Gastrocnemius medialis (tissue), 4 donors: Measurements from ENCODE around the gene COPZ2. TPM values are rescaled to one million over a fixed set of nuclear protein-coding genes. Genes with fewer than 3 reads are reported as not detected.

Source experiments
- ATAC-seq, 2 donors: fragments of 150-250 bp; one replicate each; pipeline ENCODE4 v1.9.1; 2016
- DNase-seq, 2 donors: peaks; one replicate each; pipeline ENCODE4 v3.0.0-alpha.2; 2019
- H3K27ac ChIP-seq, 4 donors: fragments of 200-600 bp; sonication (generic); 1 replicate in 1 of 4; 2 replicates in 3 of 4; pipeline ENCODE4 v1.5.1; 2016 to 2018; ENCODE audit warnings: mild to moderate bottlenecking in 2 of 4, moderate library complexity in 1 of 4
- H3K27me3 ChIP-seq, 3 donors: fragments of 200-600 bp; sonication (generic) in 2 of 3; 1 replicate in 1 of 3; 2 replicates in 2 of 3; pipeline versions ENCODE4 v1.5.1 to v1.6.0; 2016 to 2019; ENCODE audit warnings: mild to moderate bottlenecking in 1 of 3, moderate library complexity in 1 of 3
- H3K36me3 ChIP-seq, 2 donors: fragments of 200-600 bp; sonication (generic) in 1 of 2; one replicate each; pipeline ENCODE4 v1.5.1; 2017 to 2018
- H3K4me1 ChIP-seq, 2 donors: fragments of 200-600 bp; sonication (generic) in 1 of 2; one replicate each; pipeline ENCODE4 v1.5.1; 2016 to 2017; ENCODE audit warnings: mild to moderate bottlenecking in 2 of 2
- H3K4me3 ChIP-seq, 4 donors: fragments of 200-600 bp; sonication (generic) in 3 of 4; 1 replicate in 1 of 4; 2 replicates in 3 of 4; pipeline ENCODE4 v1.5.1; 2016 to 2019; ENCODE audit warnings: mild to moderate bottlenecking in 2 of 4
- H3K9me3 ChIP-seq, 3 donors: fragments of 200-600 bp; sonication (generic) in 2 of 3; 1 replicate in 1 of 3; 2 replicates in 2 of 3; pipeline ENCODE4 v1.5.1; 2016 to 2019
- CTCF ChIP-seq, 5 experiments: fragments of 450-650 bp in 3 of 5; fragments of 200-600 bp in 2 of 5; sonication (generic) in 2 of 5; IDR thresholded peaks in 4 of 5; conservative IDR thresholded peaks in 1 of 5; 1 replicate in 4 of 5; 2 replicates in 1 of 5; pipeline ENCODE4 v1.5.1; 2016 to 2019; ENCODE audit warnings: antibody characterized with exemption in 5 of 5, mild to moderate bottlenecking in 3 of 5, moderate library complexity in 3 of 5
- POLR2A ChIP-seq, 2 donors: fragments of 450-650 bp; IDR thresholded peaks; one replicate each; pipeline ENCODE4 v1.6.1; 2017; ENCODE audit warnings: antibody characterized with exemption in 2 of 2, mild to moderate bottlenecking in 2 of 2, moderate library complexity in 2 of 2
- in situ Hi-C, 4 donors: fragments of 200-750 bp; cut with MboI; loops; one replicate each; pipeline versions ENCODE4 v1.15.0 to v1.8.0; 2017; ENCODE audit warnings: low sequenced_read_pairs in 4 of 4
- intact Hi-C: fragments of 100-400 bp; cut with DNase I; formaldehyde crosslinking; loops from one replicate; pipeline ENCODE4 v1.15.1; 2023; ENCODE audit warnings: low total_unique reads
- total RNA-seq, 4 donors: library from RNA; depleted of rRNA; stranded (reverse); fragments of >200 nt; gene quantifications; one replicate each; pipeline versions ENCODE4 v1.1.0 to v1.2.3, GENCODE V29; 2016

Gene COPZ2
- total RNA-seq, 4 donors from 2014 or later: 40.5 to 76.9 (median 52.8) TPM

GRCh38 chr17:47995241-47995935 is 42.2 kb downstream of the COPZ2 start:
- peaks cover 0 to 2% (median 0%) of the 10 kb centered on the region in 3 donors for H3K27me3 ChIP-seq
- ATAC-seq: no peak
- H3K27ac ChIP-seq: no peak overlapping the region
- H3K4me1 ChIP-seq: no peaks in the 10 kb centered on the region
- H3K4me3 ChIP-seq: no peak overlapping the region
- H3K9me3 ChIP-seq: no peaks in the 10 kb centered on the region
- in situ Hi-C loops (no loop called here), intact Hi-C loops (no loop called here)
- no peak for DNase-seq
- no peaks in the 10 kb centered on the region for H3K36me3 ChIP-seq
- TF ChIP-seq POLR2A (IDR thresholded peaks at IDR 0.05) (no peak), CTCF (IDR thresholded peaks at IDR 0.05 in 4 of 5, conservative IDR thresholded peaks at IDR 0.05 in 1 of 5) (no peak)

GRCh38 chr17:47994724-47995123 is 42.9 kb downstream of the COPZ2 start:
- in situ Hi-C loops (no loop called here), intact Hi-C loops (no loop called here)
- Histone ChIP-seq H3K4me1 (no peaks in the 10 kb centered on the region), H3K27me3 (peaks cover 0 to 2% (median 0%) of the 10 kb centered on the region in 3 donors), H3K9me3 (no peaks in the 10 kb centered on the region), H3K27ac (no peak overlapping the region), H3K36me3 (no peaks in the 10 kb centered on the region), H3K4me3 (no peak overlapping the region)
- no peak for DNase-seq
- no peak for ATAC-seq
- no peak for TF ChIP-seq CTCF (IDR thresholded peaks at IDR 0.05 in 4 of 5, conservative IDR thresholded peaks at IDR 0.05 in 1 of 5)

GRCh38 chr17:47993964-47994363 is 43.6 kb downstream of the COPZ2 start:
- no peaks in the 10 kb centered on the region for H3K9me3 ChIP-seq
- ATAC-seq (no peak), DNase-seq (no peak)
- no peak overlapping the region for H3K4me3 ChIP-seq
- TF ChIP-seq POLR2A (IDR thresholded peaks at IDR 0.05): no peak
- TF ChIP-seq CTCF (IDR thresholded peaks at IDR 0.05 in 4 of 5, conservative IDR thresholded peaks at IDR 0.05 in 1 of 5): no peak
- no peaks in the 10 kb centered on the region for H3K4me1 ChIP-seq
- intact Hi-C loops (no loop called here), in situ Hi-C loops (no loop called here)
- H3K36me3 ChIP-seq: no peaks in the 10 kb centered on the region
- H3K27ac ChIP-seq: no peak overlapping the region
- H3K27me3 ChIP-seq: peaks cover 0 to 2% (median 0%) of the 10 kb centered on the region in 3 donors

- H3K27me3 ChIP-seq: peaks cover 0 to 2% (median 0%) of the 10 kb centered on the region in 3 donors
- DNase-seq (no peak), ATAC-seq (no peak)
- TF ChIP-seq CTCF (IDR thresholded peaks at IDR 0.05 in 4 of 5, conservative IDR thresholded peaks at IDR 0.05 in 1 of 5) (no peak), POLR2A (IDR thresholded peaks at IDR 0.05) (no peak)
- in situ Hi-C loops: no loop called here
- intact Hi-C loops: no loop called here
- no peaks in the 10 kb centered on the region for H3K9me3 ChIP-seq
- no peak overlapping the region for H3K27ac ChIP-seq
- no peaks in the 10 kb centered on the region for H3K4me1 ChIP-seq
- no peaks in the 10 kb centered on the region for H3K36me3 ChIP-seq
- no peak overlapping the region for H3K4me3 ChIP-seq
Measured at GRCh38 chr17:47993031-47993564, 44.5 kb downstream of the COPZ2 start.
